Activated naive CD4-positive, alpha-beta T cell (primary cell): ENCODE data around the gene KRTAP5-4.
"Not testable (repeated sequence)": the region's sequence is repeated elsewhere in the genome, so short reads cannot be mapped to it uniquely, and the experiment has no call there.

ENCODE experiments used
- DNase-seq, 4 experiments: peaks; one replicate each; lab custom pipeline; 2025; lab: John Stamatoyannopoulos, UW

KRTAP5-4 gene

DNA sequence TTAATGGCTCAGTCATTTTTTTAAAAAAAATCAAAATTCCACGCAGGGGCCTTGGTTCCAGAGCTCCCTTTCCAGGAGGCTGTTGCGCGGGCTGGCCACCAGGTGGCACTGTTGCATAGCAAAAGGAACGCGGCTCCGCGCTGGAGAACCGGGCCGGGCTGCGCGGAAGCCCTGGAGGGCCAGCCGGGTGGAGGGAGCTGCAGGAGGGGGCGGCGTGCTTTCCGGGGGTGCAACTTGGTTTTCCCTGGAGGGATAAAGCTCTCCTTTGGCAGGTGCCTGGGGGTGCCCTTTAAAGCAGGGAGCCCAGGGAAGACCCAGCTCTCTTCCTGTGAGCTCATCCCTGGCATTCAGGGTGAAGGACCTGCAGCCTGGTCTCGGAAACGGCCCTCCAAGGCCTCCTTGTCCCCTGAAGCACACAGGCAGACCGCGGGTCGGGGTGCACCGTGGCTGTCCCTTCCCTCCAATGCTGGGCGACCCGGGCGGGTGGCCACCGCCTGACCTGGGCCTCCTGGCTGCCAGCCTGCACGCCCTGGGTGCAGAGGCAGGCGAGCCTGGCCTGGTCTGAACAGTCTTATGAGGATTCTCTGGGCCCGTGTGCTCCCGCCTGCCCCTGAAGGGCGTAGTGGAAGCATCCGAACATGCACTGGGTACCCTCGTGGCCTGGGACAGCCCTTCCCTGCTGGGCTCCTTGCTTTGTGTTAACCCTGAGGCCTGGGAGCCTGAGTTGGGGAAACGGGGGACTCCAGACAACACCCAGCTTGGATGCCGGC is 31.0 kb upstream of the KRTAP5-4 start:
- peak; percentile 45 to 76 (median 66) for DNase-seq

DNA sequence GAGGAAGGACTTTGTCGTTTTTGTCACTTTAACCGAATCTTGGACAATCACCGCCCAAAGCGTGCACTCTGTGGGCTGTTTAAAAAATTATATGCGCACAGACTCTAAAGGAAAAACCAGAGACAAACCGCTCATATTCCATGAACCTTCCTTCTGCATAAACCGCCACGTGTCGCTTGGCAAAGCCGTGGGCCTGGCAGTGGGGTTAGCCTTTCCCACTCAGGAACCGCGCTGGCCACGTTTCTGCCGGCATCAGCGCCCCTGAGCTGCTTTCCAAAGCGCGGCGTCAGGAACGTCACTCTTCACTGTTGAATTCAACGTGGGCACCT is 30.5 kb upstream of the KRTAP5-4 start:
- no peak for DNase-seq

DNA sequence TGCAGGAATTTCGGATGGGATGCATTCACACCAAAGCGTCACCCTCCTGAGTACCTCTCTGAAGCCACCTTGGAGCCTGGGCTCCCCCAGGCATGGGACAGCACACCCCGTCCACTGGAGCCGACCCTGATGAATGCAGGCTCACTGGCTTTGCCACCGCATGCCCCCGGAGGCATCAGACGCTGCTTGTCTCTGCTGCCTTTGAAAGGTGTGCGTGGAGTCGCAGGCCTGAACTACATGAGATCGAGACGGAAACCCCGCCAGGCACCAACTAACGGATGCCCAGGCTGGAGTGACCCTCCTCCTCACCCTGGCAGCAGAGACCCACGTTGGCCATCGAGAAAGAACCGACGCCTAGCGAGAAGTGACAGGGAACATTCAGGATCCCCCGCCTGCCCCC is 30.1 kb upstream of the KRTAP5-4 start:
- DNase-seq: no peak

GRCh38 chr11:1651411-1651980 is 29.6 kb upstream of the KRTAP5-4 start:
- no peak for DNase-seq

DNA sequence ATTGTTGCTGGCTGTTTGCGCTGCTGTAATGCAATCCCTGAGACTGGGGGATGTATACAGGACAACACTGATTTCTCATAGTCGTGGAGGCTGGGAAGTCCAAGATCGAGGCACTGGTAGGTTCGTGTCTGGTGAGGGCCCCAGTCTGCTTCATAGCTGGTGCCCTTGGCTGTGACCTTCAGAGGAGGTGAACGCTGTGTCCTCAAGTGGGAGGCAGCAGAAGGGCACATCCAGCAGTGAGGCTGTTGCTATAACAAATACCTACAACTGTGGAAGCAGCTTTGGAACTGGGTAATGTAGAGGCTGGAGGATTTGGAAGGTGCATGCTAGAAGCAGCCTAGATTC is 29.0 kb upstream of the KRTAP5-4 start:
- no peak for DNase-seq

DNA sequence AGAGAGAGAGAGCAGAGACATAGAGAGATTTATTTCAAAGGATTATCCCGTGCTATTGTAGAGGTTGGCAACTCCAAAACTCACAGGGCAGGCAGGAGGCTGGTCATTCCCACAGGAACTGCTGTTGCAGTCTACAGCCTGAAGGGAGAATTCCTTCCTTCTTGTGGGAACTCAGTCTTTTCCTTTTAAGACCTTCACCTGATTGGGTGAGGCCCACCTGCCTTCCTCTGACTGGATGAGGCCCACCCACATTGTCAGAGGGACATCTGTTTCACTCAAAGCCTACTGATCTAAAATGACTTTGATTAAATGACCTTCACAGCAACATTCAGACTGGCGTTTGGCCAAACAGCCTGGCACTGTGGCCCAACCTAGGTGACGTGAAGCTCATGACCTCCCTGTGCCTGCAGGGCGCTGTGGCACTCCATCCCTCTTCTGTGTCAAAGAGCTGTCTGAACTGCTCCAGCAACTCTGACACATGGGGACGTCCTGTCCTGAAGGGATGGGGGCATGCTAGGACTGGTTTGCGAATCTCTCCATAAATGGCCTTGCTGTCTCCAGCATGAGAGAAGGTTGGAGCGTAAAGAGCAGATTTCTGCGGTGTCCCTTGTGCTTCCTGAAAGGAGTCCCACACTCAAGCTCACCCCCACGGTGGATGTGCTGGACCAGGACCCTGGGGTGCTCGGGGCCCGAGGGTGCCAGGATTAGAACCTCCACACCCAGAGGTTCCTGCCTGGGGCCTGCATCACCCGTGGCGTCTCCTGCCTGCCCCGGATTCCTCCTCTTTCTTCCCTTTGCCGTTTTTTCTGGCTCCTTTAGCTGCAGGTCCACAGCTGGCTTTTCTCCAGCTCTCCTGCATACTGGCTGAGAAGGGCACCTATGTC is 28.3 kb upstream of the KRTAP5-4 start:
- DNase-seq: no peak

DNA sequence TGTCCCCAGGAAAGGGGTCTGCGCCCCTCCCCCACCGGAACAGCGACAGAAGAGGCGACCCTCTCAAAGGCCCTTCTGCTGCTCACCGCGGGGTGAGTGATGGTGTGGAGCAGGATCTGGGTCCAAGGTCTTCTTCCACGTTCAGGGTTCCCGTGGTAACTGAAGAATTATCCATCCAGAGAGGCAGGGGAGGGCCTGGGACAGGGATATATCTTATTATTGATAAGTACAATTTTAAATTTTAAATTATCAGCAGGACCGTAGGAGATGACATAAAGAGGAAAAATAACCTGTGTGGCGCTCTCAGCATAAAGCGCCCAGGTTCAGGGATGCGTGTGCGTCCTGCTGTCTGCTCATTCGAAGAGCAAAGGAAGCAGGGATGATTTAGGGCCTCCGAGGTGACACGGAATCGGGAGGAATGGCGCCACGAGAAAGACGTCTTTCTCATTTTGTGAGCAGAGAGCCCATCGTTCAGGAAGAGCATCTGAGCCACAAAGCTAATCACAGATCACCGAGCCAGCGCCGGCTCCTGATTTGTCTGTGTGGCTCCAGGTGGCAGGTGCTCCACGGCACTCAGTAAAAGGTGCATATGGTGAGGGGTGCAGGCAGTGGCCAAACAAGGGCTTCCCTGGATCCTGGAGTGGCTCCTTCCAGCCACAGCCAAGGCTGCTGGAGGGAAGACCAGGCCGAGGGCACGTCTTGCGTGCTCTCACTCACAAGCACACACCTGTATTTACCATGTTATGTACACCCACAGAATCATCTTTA is 26.9 kb upstream of the KRTAP5-4 start:
- DNase-seq: no peak

DNA sequence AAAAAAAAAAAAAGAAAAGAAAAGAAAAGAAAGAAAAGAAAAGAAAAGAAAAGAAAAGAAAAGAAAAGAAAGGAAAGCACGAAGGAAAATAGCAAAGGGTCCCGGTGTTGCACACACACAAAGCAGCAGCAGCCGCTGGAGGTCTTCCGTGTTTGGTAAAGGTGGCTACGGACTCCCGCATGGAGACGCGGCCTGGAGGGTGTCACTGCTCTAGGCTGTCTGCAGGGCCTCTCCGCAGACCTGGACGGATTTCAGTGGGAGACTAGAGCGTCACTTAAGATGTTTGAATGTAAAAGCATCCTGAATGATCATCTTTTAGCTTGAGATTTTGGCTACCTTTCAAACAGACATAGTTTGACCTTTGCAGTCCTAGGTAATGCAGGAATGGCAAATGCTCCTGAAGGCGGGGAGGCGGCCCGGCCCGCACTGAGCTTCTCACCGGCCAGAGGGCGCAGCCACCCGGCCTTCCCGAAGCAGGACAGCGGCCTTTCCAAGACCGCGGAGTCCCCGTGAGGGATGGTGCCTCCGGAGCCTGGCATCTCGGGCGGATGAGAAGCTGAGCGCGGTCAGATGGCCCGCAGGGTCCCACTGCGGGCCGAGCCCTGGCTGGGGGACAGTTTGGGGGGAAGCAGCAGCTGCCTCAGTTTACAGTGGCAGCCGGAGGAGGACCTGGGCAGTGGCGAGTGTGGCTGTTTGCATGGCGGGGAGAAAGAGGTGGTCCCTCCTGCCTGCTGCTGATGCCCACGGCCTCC is 26.1 kb upstream of the KRTAP5-4 start:
- DNase-seq: no peak

- not testable (repeated sequence) for DNase-seq
Measured at GRCh38 chr11:1646540-1646939, 24.6 kb upstream of the KRTAP5-4 start.

DNA sequence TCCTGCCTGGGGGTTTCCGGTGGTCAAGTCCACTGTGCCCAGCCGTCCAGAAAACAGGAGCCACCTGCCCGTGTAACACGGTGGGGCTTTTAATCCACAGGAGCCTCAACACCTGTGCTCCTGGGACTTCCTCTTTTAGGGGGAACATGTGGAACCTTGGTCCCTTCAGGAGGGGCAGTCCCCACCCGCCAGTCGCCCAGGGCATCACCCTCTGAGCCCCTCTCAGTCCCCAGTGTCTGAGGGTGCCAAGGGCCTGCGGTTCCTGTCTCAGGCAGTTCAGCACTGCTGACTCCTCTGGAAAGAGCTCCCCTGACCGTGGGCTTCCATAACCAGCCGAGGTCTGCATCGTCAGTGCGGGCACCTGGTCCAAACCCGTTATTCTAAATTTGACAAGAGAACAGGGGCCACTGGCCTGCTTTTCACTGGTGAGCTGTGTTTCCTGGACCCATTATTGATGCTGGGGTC is 23.5 kb upstream of the KRTAP5-4 start:
- DNase-seq: no peak

DNA sequence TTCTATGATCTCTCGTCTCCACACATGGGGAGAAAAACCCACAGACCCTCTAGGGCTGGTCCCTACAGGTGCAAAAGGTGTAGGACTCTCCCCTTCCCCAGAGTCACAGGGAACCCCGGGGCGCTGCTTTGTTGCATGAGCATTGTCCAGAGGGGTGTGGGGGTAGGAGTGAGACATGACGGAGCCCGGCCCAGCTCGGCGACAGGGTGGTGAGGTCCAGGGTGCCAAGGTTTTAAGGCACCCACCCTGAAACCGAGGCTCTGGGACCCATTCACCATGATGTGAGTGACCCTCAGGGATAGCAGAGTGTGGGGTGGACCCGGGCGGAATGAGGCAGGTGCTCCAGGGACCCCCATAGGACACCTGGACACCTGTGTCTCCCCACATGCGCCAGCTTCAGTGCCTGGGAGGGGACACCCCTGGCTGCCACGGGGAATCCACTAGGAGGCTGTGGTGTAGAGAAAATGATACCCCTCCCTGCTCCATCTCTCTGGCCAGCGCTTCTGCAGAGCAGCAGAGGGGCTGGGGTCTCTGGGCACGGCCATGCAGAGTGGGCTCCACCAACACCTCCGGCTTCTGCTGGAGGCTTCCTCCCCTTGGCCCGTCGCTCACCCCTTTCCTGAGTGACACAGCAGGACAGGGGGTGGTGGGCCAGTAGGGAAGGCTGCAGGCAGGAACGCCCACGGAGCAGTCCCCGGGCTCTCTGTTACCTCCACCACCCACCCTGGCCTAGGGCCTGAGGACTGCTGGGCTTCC is 22.8 kb upstream of the KRTAP5-4 start:
- DNase-seq: no peak

DNA sequence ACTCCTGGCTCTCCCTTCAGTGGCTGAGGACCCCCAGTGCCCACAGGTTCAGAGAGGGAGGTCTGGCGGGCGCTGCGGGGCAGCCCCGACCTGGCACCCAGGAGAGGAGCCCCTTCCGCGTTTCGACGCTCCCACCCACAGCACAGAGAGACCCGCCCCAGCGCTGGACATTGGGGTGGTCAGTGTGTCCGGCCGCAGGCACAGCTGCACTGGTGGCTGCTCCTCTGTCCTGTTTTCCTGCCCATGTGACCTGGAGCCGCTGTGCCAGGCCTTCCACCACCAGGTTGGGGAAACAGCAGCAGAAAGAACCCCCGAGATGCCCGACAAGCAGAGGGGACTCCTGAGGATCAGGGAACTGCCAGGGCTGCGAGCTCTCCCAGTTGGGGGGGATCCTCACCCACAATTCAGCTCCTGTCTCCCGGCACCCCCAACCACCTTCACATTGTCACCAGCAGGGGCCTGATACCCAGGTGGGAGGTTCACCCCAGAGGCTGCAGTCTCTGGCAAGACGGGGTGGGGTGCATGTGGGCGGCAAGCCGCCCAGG is 21.3 kb upstream of the KRTAP5-4 start:
- DNase-seq: no peak

- DNase-seq: no peak
Measured at GRCh38 chr11:1642288-1643145, 20.6 kb upstream of the KRTAP5-4 start.

- DNase-seq: no peak
Measured at GRCh38 chr11:1641096-1641495, 19.2 kb upstream of the KRTAP5-4 start.

DNA sequence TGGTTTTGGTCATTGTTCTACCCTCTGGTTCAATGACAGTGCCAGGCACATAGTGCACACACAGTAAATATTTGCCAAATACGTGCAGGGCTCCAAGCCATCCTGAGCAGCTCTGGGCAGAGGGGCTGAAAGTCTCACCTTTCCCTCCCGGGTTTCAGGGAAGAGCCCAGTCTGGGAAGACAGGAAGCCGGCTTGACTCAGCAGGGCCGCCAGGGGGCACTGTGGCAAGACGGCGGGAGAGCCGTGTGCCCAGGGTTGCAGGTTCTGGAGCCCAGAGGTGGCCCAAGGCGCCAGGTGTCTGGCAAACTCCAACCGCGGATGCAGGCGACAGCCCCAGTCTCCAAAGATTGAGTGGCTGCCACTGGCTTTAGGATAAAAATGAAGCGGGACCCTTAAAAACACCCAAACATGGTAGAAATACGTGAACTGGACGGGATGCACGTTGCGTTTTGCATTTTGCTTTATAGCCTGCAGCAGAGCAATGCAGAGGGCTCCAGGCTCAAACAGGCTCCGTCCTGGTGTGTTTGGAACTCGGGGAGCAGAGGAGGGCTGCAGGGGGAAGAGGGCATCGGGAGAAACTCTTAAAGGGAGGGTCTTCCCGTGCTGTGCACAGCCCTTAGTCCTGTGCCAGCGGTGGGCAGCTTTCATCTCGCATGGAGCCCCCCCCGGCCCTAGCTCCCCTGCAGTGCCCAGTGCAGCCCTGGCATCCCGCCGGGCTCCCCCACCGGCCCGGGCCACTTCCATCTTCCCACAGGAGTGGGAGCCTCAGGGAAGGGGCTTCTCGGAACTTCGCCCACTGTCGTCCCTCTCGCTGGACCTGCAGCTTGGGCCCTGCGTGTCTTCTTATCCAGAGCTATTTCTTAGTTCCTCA is 18.4 kb upstream of the KRTAP5-4 start:
- DNase-seq: peak in 1 of 4 experiments; percentile 26

GRCh38 chr11:1639666-1640065 is 17.7 kb upstream of the KRTAP5-4 start:
- no peak for DNase-seq

- no peak for DNase-seq
Measured at GRCh38 chr11:1639102-1639620, 17.2 kb upstream of the KRTAP5-4 start.

GRCh38 chr11:1638344-1638743 is 16.4 kb upstream of the KRTAP5-4 start:
- no peak for DNase-seq
